GM20000 (cell line): ENCODE results near the gene ORM1.

Experiments
- DNase-seq: peaks from one replicate; pipeline ENCODE4 v3.0.0; 2012; ENCODE audit warnings: low spot score
- CTCF ChIP-seq: IDR thresholded peaks from 2 replicates; pipeline ENCODE4 v1.5.1; 2012; ENCODE audit warnings: mild to moderate bottlenecking, control low read depth; ENCODE audit errors: extremely low read depth, missing control alignments

ORM1 gene

GRCh38 chr9:114375386-114376175, 52.7 kb downstream of the ORM1 start:
- TF ChIP-seq CTCF: no peak
- no peak for DNase-seq
